ENCODE data around the gene ST3GAL5.

GRCh38 chr2:85889627-85890281 lies 964 bp upstream of the ST3GAL5 start:
- TF ChIP-seq EZH2 (IDR thresholded peaks at IDR 0.05; ENCODE audit: low read depth): no peak
- no peak for TF ChIP-seq CTCF (conservative IDR thresholded peaks at IDR 0.05)
